ENCODE data around the gene C2orf68.
"Not testable (repeated sequence)": the region's sequence is repeated elsewhere in the genome, so short reads cannot be mapped to it uniquely, and the experiment has no call there.

C2orf68 gene

GRCh38 chr2:85579266-85579935 lies 32.5 kb downstream of the C2orf68 start:
- no peak for DNase-seq (ENCODE audit: low read depth)

- DNase-seq (ENCODE audit: low read depth): no peak
Observed at GRCh38 chr2:85578243-85579180, 33.4 kb downstream of the C2orf68 start.

DNA sequence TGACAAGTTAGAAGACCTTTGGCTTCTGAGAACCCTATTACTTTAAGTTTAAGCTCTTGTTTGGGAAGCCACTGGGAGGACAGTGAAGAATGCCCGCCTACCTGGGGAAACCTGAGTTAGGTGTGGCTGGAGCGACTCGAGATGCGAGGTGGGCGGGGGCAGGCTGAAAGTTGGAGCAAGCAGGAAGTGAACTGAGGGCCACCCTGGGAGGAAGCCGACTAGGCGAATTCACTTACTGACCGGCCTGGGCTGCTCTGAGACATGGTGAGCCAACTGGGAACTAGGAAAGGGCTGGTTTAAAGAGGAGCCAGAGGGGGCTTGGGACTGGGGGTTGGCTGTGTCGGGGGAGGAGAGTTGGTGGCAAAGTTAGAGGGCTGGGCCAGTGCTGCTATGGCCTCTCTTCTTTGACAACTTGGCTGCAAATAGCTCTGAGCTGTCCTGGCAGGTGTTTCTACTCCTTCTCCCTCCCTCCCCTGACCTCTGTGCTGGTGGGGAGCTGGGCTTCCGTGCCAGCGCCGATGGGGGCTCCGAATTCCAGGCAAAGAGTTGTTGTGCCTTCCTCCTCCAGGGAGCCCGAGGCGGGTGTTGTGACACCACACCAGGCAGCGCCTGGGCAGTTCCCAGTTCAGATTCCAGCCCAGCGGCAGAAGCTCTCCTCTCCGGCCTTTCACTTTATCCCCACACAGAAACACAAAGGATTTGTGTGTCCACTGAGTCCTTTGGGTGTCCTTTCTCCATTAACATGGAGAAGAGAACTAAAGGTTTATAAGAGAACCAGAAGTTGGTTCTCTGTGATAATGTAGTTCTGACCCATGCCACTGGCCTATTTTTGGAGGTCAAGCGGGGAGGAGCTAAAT lies 34.3 kb downstream of the C2orf68 start, which contains the start of gene VAMP8:
Gene VAMP8, plus strand, starts transcription at position 201 of the 857 bp plus-strand sequence. Its CDS starts 61 bp downstream, at position 262.
- DNase-seq (ENCODE audit: low read depth): no peak

DNA sequence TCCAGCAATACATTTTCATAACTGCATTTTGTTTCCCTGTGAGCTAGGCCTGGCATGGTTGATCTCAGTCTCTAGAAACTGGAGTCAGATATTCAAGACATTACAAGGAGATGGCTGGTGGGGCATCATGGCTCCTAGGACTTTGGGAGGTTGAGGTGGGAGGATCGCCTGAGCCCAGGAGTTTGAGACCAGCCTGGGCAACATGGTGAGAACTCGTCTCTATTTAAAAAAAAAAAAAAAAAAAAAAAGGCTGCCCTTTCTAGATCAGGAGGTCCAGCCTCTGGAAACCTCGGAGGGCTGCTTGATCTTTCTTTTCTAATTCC lies 34.8 kb downstream of the C2orf68 start:
- no peak for DNase-seq (ENCODE audit: low read depth)

- DNase-seq (ENCODE audit: low read depth): no peak
Observed at GRCh38 chr2:85575739-85576138, 36.1 kb downstream of the C2orf68 start.

DNA sequence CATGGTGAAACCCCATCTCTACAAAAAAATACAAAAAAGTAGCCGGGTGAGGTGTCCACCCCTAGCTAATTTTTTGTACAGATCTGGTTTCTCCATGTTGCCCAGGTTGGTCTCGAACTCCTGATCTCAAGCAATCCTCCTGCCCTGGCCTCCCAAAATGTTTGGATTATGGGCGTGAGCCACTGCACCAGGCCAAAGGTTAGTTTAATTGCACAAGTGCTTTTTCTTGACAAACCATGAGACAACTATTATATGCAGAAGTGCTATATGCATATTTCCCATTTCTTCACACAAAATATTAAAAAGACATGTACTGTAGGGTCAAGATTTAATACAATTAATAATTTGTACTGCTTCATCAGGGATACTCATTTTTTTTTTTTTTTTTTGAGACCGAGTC lies 45.6 kb downstream of the C2orf68 start:
- no peak for DNase-seq (ENCODE audit: low read depth)

- no peak for DNase-seq (ENCODE audit: low read depth)
Observed at GRCh38 chr2:85564144-85564563, 47.7 kb downstream of the C2orf68 start.

- DNase-seq (ENCODE audit: low read depth): peak; percentile 88
Observed at GRCh38 chr2:85561280-85562212, 50.3 kb downstream of the C2orf68 start, which contains the start of gene GGCX. Gene GGCX, minus strand, starts transcription at chr2:85561493. Its CDS starts 65 bp downstream, at chr2:85561428.

- DNase-seq (ENCODE audit: low read depth): no peak
Observed at GRCh38 chr2:85560812-85561279, 51.0 kb downstream of the C2orf68 start.

DNA sequence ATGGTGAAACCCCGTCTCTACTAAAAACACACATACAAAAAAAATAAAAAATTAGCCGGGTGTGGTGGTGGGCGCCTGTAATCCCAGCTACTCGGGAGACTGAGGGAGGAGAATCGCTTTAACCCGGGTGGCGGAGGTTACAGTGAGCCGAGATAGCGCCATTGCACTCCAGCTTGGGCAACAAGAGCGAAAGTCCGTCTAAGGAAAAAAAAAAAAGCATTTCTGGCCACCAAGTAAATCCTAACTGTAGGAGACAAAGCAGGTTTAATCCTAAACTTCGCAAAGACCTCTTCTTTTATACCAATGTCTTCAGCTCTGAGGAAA lies 51.5 kb downstream of the C2orf68 start:
- not testable (repeated sequence) for DNase-seq (ENCODE audit: low read depth)

GRCh38 chr2:85558160-85558559 lies 53.7 kb downstream of the C2orf68 start:
- no peak for DNase-seq (ENCODE audit: low read depth)

DNA sequence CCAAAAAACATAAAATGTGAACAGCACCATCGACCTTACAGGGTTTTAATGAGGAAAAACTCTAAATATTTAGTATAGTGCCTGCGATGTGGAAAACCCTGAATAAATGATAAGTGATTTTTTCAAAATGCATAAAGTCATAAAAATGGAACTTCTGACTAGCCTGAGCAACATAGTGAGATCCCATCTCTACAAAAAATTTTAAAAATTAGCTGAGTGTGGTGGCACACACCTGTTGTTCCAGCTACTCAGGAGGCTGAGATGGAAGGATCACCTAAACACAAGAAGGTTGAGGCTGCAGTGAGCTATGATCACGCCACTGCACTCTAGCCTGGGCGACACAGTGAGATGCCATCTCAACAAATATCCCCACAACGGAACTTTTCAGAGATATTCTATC lies 54.7 kb downstream of the C2orf68 start:
- DNase-seq (ENCODE audit: low read depth): no peak

Data from stromal cell of bone marrow (primary cell).